Gastroesophageal sphincter (tissue), 3 donors: ENCODE results near the gene TNN.

Source experiments
- POLR2A ChIP-seq, 2 donors: fragments of 450-650 bp; IDR thresholded peaks; one replicate each; pipeline ENCODE4 v1.6.1; 2017; ENCODE audit warnings: antibody characterized with exemption in 2 of 2, mild to moderate bottlenecking in 2 of 2, moderate library complexity in 1 of 2
- TF ChIP-seq, protein P1 (sequence below), 4 experiments: fragments of 200-600 bp in 2 of 4; fragments of 450-650 bp in 2 of 4; sonication (generic) in 1 of 4; IDR thresholded peaks; one replicate each; pipeline ENCODE4 v1.5.1; 2017 to 2019; ENCODE audit warnings: antibody characterized with exemption in 4 of 4, mild to moderate bottlenecking in 2 of 4, moderate library complexity in 2 of 4

GRCh38 chr1:175036476-175036875 lies 31.2 kb upstream of the TNN start:
- no peak for TF ChIP-seq POLR2A (IDR thresholded peaks at IDR 0.05)
- TF ChIP-seq, protein P1, sequence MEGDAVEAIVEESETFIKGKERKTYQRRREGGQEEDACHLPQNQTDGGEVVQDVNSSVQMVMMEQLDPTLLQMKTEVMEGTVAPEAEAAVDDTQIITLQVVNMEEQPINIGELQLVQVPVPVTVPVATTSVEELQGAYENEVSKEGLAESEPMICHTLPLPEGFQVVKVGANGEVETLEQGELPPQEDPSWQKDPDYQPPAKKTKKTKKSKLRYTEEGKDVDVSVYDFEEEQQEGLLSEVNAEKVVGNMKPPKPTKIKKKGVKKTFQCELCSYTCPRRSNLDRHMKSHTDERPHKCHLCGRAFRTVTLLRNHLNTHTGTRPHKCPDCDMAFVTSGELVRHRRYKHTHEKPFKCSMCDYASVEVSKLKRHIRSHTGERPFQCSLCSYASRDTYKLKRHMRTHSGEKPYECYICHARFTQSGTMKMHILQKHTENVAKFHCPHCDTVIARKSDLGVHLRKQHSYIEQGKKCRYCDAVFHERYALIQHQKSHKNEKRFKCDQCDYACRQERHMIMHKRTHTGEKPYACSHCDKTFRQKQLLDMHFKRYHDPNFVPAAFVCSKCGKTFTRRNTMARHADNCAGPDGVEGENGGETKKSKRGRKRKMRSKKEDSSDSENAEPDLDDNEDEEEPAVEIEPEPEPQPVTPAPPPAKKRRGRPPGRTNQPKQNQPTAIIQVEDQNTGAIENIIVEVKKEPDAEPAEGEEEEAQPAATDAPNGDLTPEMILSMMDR (IDR thresholded peaks at IDR 0.05): no peak
